Prostate gland (tissue), 2 donors: ENCODE measurements around the gene NPVF. TPM values are rescaled to one million over a fixed set of nuclear protein-coding genes. Genes with fewer than 3 reads are reported as not detected.

Experiments used
- DNase-seq: peaks from one replicate; pipeline ENCODE4 v3.0.0-alpha.2; 2019; ENCODE audit warnings: low spot score
- H3K27ac ChIP-seq, 2 donors: fragments of 200-600 bp; sonication (generic); 2 replicates each; pipeline ENCODE4 v1.5.1; 2017 to 2019
- H3K27me3 ChIP-seq: fragments of 200-600 bp; sonication (generic); replicated peaks from 2 replicates; pipeline ENCODE4 v1.5.1; 2019; ENCODE audit not compliant: insufficient read depth
- H3K36me3 ChIP-seq, 2 donors: fragments of 200-600 bp; sonication (generic); 1 replicate in 1 of 2; 2 replicates in 1 of 2; pipeline versions ENCODE4 v1.5.1 to v1.8.1; 2017 to 2019
- H3K4me1 ChIP-seq: fragments of 200-600 bp; sonication (generic); replicated peaks from 2 replicates; pipeline ENCODE4 v1.5.1; 2019
- H3K4me3 ChIP-seq, 2 donors: fragments of 200-600 bp; sonication (generic); 2 replicates each; pipeline ENCODE4 v1.5.1; 2017 to 2019
- H3K9me3 ChIP-seq: fragments of 200-600 bp; sonication (generic); 2 replicates; pipeline ENCODE4 v1.5.1; 2017
- POLR2A ChIP-seq: fragments of 450-650 bp; IDR thresholded peaks from one replicate; pipeline ENCODE4 v1.6.1; 2016; ENCODE audit warnings: antibody characterized with exemption, mild to moderate bottlenecking
- POLR2AphosphoS5 ChIP-seq: sonication (generic); formaldehyde crosslinking; IDR thresholded peaks from one replicate; pipeline ENCODE4 v1.6.1; 2017; ENCODE audit warnings: antibody characterized with exemption
- WGBS: methylation state at CpG from one replicate; pipeline ENCODE4 v1.1.5; 2018; 5-methylcytosine and 5-hydroxymethylcytosine counted together
- intact Hi-C: fragments of 100-400 bp; cut with DNase I; formaldehyde crosslinking; loops from one replicate; pipeline ENCODE4 v1.14.2; 2022
- total RNA-seq, 2 donors: library from RNA; depleted of rRNA; stranded (reverse); fragments of >200 nt; gene quantifications; one replicate each; pipeline ENCODE4 v1.1.0, GENCODE V29; 2016
- TF ChIP-seq, protein P1 (sequence below), 4 experiments: fragments of 200-600 bp in 2 of 4; fragments of 450-650 bp in 2 of 4; sonication (generic) in 2 of 4; IDR thresholded peaks; 1 replicate in 3 of 4; 2 replicates in 1 of 4; pipeline ENCODE4 v1.5.1; 2016 to 2019; ENCODE audit warnings: antibody characterized with exemption in 4 of 4, mild to moderate bottlenecking in 2 of 4, moderate library complexity in 2 of 4

NPVF gene
- total RNA-seq, 2 donors from 2014 or later: not detected

DNA sequence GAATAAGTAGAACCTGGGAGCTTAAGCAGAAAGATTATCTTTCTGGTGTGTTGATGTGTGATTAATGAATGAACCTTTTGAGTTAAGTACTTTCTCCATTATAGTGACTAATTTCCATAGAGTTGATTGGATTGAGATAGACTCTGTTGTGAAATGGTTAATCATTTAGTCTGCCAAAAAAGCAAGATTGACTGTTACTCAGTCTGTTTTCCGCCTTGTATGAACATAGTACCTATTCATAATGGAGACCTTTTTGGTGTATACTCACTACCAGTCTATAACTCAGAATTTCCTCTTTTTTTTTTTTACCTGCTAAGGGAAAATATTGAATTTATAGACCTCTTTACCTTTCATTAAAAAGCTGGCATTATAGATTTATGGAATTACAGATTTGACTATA lies 14.4 kb upstream of the NPVF start:
- Histone ChIP-seq H3K4me3 (no peak overlapping the region), H3K9me3 (no peaks in the 10 kb centered on the region), H3K27me3 (no peaks in the 10 kb centered on the region), H3K4me1 (no peaks in the 10 kb centered on the region), H3K27ac (no peak overlapping the region), H3K36me3 (no peaks in the 10 kb centered on the region)
- WGBS: 97% methylated on average over 1 of the region's 1 CpG
- TF ChIP-seq, protein P1, sequence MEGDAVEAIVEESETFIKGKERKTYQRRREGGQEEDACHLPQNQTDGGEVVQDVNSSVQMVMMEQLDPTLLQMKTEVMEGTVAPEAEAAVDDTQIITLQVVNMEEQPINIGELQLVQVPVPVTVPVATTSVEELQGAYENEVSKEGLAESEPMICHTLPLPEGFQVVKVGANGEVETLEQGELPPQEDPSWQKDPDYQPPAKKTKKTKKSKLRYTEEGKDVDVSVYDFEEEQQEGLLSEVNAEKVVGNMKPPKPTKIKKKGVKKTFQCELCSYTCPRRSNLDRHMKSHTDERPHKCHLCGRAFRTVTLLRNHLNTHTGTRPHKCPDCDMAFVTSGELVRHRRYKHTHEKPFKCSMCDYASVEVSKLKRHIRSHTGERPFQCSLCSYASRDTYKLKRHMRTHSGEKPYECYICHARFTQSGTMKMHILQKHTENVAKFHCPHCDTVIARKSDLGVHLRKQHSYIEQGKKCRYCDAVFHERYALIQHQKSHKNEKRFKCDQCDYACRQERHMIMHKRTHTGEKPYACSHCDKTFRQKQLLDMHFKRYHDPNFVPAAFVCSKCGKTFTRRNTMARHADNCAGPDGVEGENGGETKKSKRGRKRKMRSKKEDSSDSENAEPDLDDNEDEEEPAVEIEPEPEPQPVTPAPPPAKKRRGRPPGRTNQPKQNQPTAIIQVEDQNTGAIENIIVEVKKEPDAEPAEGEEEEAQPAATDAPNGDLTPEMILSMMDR (IDR thresholded peaks at IDR 0.05): no peak
- no peak for TF ChIP-seq POLR2AphosphoS5
- no peak for TF ChIP-seq POLR2A
- DNase-seq: no peak
- intact Hi-C loops: no loop called here

DNA sequence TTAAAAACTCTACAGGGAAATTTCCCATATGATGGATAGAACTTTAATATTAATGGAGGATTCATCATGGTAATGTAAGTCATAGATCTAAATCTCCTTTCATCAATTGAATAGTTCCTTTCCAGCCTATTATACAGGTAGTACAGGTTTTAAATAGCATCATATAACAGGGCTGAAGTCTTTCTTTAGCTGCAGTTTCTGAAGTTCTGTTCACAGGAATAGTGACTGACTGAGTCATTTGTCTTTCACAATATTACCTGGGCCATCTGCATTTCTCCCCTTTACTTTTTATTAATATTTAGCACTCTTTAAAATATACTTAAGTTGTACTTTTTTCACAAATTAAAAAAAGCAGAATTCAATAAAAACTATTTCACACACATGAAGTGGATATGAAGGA lies 12.6 kb upstream of the NPVF start:
- Histone ChIP-seq H3K27me3 (no peaks in the 10 kb centered on the region), H3K27ac (no peak overlapping the region), H3K9me3 (no peaks in the 10 kb centered on the region), H3K4me3 (no peak overlapping the region), H3K4me1 (no peaks in the 10 kb centered on the region), H3K36me3 (no peaks in the 10 kb centered on the region)
- DNase-seq: no peak
- TF ChIP-seq, protein P1 (IDR thresholded peaks at IDR 0.05): no peak
- TF ChIP-seq POLR2A (no peak), POLR2AphosphoS5 (no peak)
- intact Hi-C loops: no loop called here

- Histone ChIP-seq H3K27ac (no peak overlapping the region), H3K27me3 (no peaks in the 10 kb centered on the region), H3K4me3 (no peak overlapping the region), H3K9me3 (no peaks in the 10 kb centered on the region), H3K4me1 (no peaks in the 10 kb centered on the region), H3K36me3 (no peaks in the 10 kb centered on the region)
- DNase-seq: peak; percentile 65
- WGBS: 21% methylated on average over 10 of the region's 10 CpGs
- peak; percentile 70 for TF ChIP-seq POLR2AphosphoS5
- TF ChIP-seq, protein P1 (IDR thresholded peaks at IDR 0.05): peak in 1 of 4 experiments; percentile 4
- no peak for TF ChIP-seq POLR2A
- intact Hi-C loops: no loop called here
Observed at GRCh38 chr7:25240340-25240739, 12.1 kb upstream of the NPVF start.

DNA sequence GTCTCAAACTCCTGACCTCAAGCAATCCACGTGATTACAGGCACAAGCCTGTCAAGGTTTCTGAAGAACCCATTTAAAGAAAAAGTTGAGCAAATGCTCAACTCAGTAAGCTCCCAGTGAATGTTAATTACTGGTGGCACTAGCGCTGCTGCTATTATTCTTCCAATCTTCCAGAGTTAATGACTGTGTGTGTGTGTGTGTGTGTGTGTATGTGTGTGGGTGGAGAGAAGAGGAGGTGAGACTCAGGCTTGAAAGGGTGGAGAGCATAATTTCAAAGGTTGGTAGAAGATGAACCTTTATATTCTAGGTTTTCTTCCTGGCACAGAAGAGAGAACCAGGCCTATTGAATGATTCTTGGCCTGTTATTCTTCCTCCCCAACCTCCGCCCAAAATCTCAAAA lies 11.6 kb upstream of the NPVF start:
- TF ChIP-seq POLR2A (no peak), POLR2AphosphoS5 (no peak)
- TF ChIP-seq, protein P1 (IDR thresholded peaks at IDR 0.05): no peak
- intact Hi-C loops: no loop called here
- Histone ChIP-seq H3K27ac (no peak overlapping the region), H3K9me3 (no peaks in the 10 kb centered on the region), H3K4me3 (no peak overlapping the region), H3K36me3 (no peaks in the 10 kb centered on the region), H3K4me1 (no peaks in the 10 kb centered on the region), H3K27me3 (no peaks in the 10 kb centered on the region)
- DNase-seq: no peak
- 67% methylated on average over 3 of the region's 3 CpGs for WGBS

GRCh38 chr7:25238066-25238725 lies 9.9 kb upstream of the NPVF start:
- no peak for DNase-seq
- H3K4me3 ChIP-seq: no peak overlapping the region
- intact Hi-C loops: no loop called here
- no peaks in the 10 kb centered on the region for H3K27me3 ChIP-seq
- H3K36me3 ChIP-seq: no peaks in the 10 kb centered on the region
- TF ChIP-seq, protein P1 (IDR thresholded peaks at IDR 0.05): no peak
- no peaks in the 10 kb centered on the region for H3K4me1 ChIP-seq
- H3K9me3 ChIP-seq: no peaks in the 10 kb centered on the region
- WGBS: 66% methylated on average over 2 of the region's 2 CpGs
- no peak overlapping the region for H3K27ac ChIP-seq
